CD4-positive, alpha-beta T cell (primary cell): ENCODE results near the gene ANKLE1. TPM values are rescaled to one million over a fixed set of nuclear protein-coding genes. Genes with fewer than 3 reads are reported as not detected.

Source experiments
- ATAC-seq: fragments of 200-7000 bp; cut with Tn5 transposase; one replicate; pipeline ENCODE4 v1.10.0; 2022; ENCODE audit warnings: mild to moderate bottlenecking; ENCODE audit not compliant: poor library complexity
- CTCF ChIA-PET: fragments of 350-600 bp; sonication (Branson Sonifier 250); formaldehyde crosslinking; loops from one replicate; lab custom pipeline; 2021; ENCODE audit warnings: antibody characterized with exemption, inconsistent platforms; lab: Charles Lee
- POLR2A ChIA-PET: fragments of 350-600 bp; sonication (Branson Sonifier 250); formaldehyde crosslinking; loops from one replicate; lab custom pipeline; 2021; ENCODE audit warnings: antibody characterized with exemption, inconsistent platforms; lab: Charles Lee
- DNase-seq, 14 experiments: peaks; one replicate each; pipeline ENCODE4 v3.0.0-alpha.2; 2013 to 2020; ENCODE audit warnings: mixed read lengths in 2 of 14
- H3K27ac ChIP-seq, 2 donors: one replicate each; pipeline versions ENCODE4 v1.5.1 to v1.7.0; 2013; ENCODE audit warnings: low read length in 2 of 2, low read depth in 1 of 2, mild to moderate bottlenecking in 1 of 2
- H3K27me3 ChIP-seq, 2 experiments: 1 replicate in 1 of 2; 2 replicates in 1 of 2; pipeline versions ENCODE4 v1.6.1 to v1.7.0; 2013; ENCODE audit warnings: low read length in 2 of 2, control low read depth in 1 of 2, mild to moderate bottlenecking in 1 of 2, moderate library complexity in 1 of 2; ENCODE audit not compliant: insufficient read depth in 2 of 2, control insufficient read depth in 1 of 2
- H3K36me3 ChIP-seq: one replicate; pipeline ENCODE4 v1.6.1; 2013; ENCODE audit warnings: low read length, control low read depth; ENCODE audit not compliant: insufficient read depth
- H3K4me1 ChIP-seq: one replicate; pipeline ENCODE4 v1.6.1; 2013; ENCODE audit warnings: low read length, control low read depth; ENCODE audit not compliant: insufficient read depth
- H3K4me3 ChIP-seq: one replicate; pipeline ENCODE4 v1.5.1; 2013; ENCODE audit warnings: mild to moderate bottlenecking, low read length, moderate library complexity
- H3K9me3 ChIP-seq, 2 experiments: 1 replicate in 1 of 2; 2 replicates in 1 of 2; pipeline versions ENCODE4 v1.6.1 to v1.7.0; 2013; ENCODE audit warnings: low read length in 2 of 2, mild to moderate bottlenecking in 2 of 2, control low read depth in 1 of 2, moderate library complexity in 1 of 2; ENCODE audit not compliant: control insufficient read depth in 1 of 2, insufficient read depth in 1 of 2
- H3K27ac Mint-ChIP-seq: one replicate; pipeline ENCODE4 v1.8.0; 2020; ENCODE audit warnings: mixed read lengths
- H3K27me3 Mint-ChIP-seq: one replicate; pipeline ENCODE4 v1.8.0; 2021; ENCODE audit warnings: mixed read lengths
- H3K36me3 Mint-ChIP-seq: one replicate; pipeline ENCODE4 v1.8.0; 2021; ENCODE audit warnings: low read depth, mixed read lengths
- H3K4me1 Mint-ChIP-seq: one replicate; pipeline ENCODE4 v1.8.0; 2021; ENCODE audit warnings: low read depth, mixed read lengths
- H3K4me3 Mint-ChIP-seq: one replicate; pipeline ENCODE4 v1.8.0; 2020; ENCODE audit warnings: mild to moderate bottlenecking, mixed read lengths
- H3K9me3 Mint-ChIP-seq: one replicate; pipeline ENCODE4 v1.8.0; 2020; ENCODE audit warnings: mixed read lengths
- intact Hi-C, 2 experiments: fragments of 100-400 bp; cut with DNase I in 1 of 2; cut with micrococcal nuclease in 1 of 2; formaldehyde crosslinking; loops; one replicate each; pipeline versions ENCODE4 v1.15.1 to v1.9.0; 2023 to 2025; cut with DNase I, micrococcal nuclease
- total RNA-seq, 174 experiments: library from RNA in 2 of 174; stranded (reverse) in 2 of 174; gene quantifications; one replicate each; pipeline ENCODE4 v1.2.3 and lab custom pipeline; 2021 to 2026
- TF ChIP-seq, protein P1 (sequence below): fragments of 200-600 bp; IDR thresholded peaks from one replicate; pipeline ENCODE4 v1.8.0; 2022; ENCODE audit warnings: antibody characterized with exemption, mild to moderate bottlenecking

Gene ANKLE1
- total RNA-seq, 2 experiments from 2014 or later = 0.85 to 1.9 TPM

DNA sequence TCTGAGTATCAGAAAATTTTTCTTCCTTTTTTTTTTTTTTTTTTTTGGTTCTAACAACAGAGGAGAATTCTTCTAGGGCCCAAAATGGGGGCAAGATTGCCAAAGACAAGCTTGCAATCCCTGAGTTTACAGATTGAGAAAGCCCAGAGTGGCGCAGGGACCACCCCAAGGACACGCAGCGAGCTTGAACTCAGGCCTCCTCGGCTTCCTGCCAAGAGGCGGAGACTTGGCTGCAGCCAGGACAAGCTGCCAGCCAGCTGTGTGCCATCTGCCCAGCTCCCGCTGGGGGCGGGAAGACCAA lies 23.5 kb downstream of the ANKLE1 start:
- H3K36me3 Mint-ChIP-seq = peaks cover 25% of the 10 kb centered on the region
- POLR2A ChIA-PET = interaction anchor here (0.9 to 3.0 kb wide), 8 partner anchors 9 to 206 kb away, joined by 3 to 27 read pairs (median 7); partner anchors contain the start of genes ANKLE1, ANO8, MVB12A and PGLS
- peak overlapping the region; percentile 90 for H3K27ac Mint-ChIP-seq
- no peaks in the 10 kb centered on the region for H3K9me3 Mint-ChIP-seq
- ATAC-seq = no peak
- Histone ChIP-seq H3K4me3 (peak overlapping the region; percentile 96), H3K27ac (no peak overlapping the region), H3K4me1 (peaks cover 61% of the 10 kb centered on the region), H3K36me3 (no peaks in the 10 kb centered on the region), H3K27me3 (no peaks in the 10 kb centered on the region), H3K9me3 (no peaks in the 10 kb centered on the region)
- peak overlapping the region; percentile 94 for H3K4me3 Mint-ChIP-seq
- DNase-seq = no peak
- intact Hi-C loops = loop anchor here in 1 of 2 experiments (1.0 to 2.0 kb wide), 3 partner anchors 12 to 78 kb away; partner anchors contain the start of genes GTPBP3 and OCEL1
- no peaks in the 10 kb centered on the region for H3K27me3 Mint-ChIP-seq
- TF ChIP-seq, protein P1, sequence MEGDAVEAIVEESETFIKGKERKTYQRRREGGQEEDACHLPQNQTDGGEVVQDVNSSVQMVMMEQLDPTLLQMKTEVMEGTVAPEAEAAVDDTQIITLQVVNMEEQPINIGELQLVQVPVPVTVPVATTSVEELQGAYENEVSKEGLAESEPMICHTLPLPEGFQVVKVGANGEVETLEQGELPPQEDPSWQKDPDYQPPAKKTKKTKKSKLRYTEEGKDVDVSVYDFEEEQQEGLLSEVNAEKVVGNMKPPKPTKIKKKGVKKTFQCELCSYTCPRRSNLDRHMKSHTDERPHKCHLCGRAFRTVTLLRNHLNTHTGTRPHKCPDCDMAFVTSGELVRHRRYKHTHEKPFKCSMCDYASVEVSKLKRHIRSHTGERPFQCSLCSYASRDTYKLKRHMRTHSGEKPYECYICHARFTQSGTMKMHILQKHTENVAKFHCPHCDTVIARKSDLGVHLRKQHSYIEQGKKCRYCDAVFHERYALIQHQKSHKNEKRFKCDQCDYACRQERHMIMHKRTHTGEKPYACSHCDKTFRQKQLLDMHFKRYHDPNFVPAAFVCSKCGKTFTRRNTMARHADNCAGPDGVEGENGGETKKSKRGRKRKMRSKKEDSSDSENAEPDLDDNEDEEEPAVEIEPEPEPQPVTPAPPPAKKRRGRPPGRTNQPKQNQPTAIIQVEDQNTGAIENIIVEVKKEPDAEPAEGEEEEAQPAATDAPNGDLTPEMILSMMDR = peak; percentile 68
- peaks cover 59% of the 10 kb centered on the region for H3K4me1 Mint-ChIP-seq
- CTCF ChIA-PET = interaction anchor here (0.6 to 3.4 kb wide), 12 partner anchors 8 to 101 kb away, joined by 3 to 27 read pairs (median 4); partner anchors contain the start of genes ANO8 and BST2

DNA sequence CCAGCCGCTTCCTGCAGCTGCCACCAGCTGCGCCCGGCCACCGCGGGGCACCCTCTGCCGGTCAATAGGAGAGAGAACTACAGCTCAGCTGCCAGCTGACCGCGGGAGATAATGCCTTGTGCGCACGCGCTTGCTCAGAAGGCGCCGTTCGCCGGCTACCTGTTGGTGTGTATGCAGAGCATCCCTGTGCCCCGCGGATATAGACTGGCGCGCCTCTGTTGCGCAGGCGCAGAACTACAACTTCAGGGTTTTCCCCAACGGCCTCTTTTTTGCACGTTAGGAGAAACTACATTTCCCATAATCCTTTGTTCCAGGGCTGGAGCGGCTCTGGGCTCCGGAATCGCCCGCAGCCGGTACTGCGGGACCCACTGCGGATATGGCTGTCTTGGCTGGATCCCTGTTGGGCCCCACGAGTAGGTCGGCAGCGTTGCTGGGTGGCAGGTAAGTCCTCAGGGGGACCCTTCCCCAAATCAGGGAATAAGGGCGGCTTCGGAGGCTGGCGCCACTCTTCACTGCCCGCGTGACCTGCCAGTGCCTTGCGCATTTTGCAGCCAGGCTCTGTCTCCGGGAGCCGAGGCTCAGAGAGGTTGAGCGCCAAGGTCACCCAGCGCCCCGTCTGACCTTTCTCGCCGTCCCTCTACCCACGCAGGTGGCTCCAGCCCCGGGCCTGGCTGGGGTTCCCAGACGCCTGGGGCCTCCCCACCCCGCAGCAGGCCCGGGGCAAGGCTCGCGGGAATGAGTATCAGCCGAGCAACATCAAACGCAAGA lies 24.0 kb downstream of the ANKLE1 start, which contains the start of gene MRPL34:
MRPL34 (plus strand) TSS at position 356 of the 768 bp plus-strand sequence; CDS start at position 377, 21 bp downstream.
- Histone ChIP-seq H3K27ac (peak within 1 kb of the TSS; percentile 71 to 85), H3K9me3 (no peaks in the 10 kb centered on the region), H3K4me3 (peak within 1 kb of the TSS; percentile 96), H3K27me3 (no peaks in the 10 kb centered on the region), H3K4me1 (peaks cover 66% of the 10 kb centered on the region), H3K36me3 (no peaks in the 10 kb centered on the region)
- ATAC-seq (peak; percentile 53), DNase-seq (peak; percentile 85 to 99 (median 92))
- CTCF ChIA-PET = interaction anchor here (0.6 to 3.4 kb wide), 12 partner anchors 9 to 100 kb away, joined by 3 to 27 read pairs (median 4); partner anchors contain the start of genes ANO8 and BST2
- Mint-ChIP-seq H3K4me3 (peak within 1 kb of the TSS; percentile 94), H3K9me3 (no peaks in the 10 kb centered on the region), H3K36me3 (peaks cover 21% of the 10 kb centered on the region), H3K27ac (peak within 1 kb of the TSS; percentile 90), H3K4me1 (peaks cover 65% of the 10 kb centered on the region), H3K27me3 (no peaks in the 10 kb centered on the region)
- intact Hi-C loops = loop anchor here in 1 of 2 experiments (1.0 to 2.0 kb wide), 3 partner anchors 12 to 79 kb away; partner anchors contain the start of genes GTPBP3 and OCEL1
- TF ChIP-seq, protein P1 = no peak
- POLR2A ChIA-PET = interaction anchor here (0.9 to 3.0 kb wide), 10 partner anchors 9 to 206 kb away, joined by 3 to 27 read pairs (median 6); partner anchors contain the start of genes ANKLE1, ANO8, MVB12A and PGLS

DNA sequence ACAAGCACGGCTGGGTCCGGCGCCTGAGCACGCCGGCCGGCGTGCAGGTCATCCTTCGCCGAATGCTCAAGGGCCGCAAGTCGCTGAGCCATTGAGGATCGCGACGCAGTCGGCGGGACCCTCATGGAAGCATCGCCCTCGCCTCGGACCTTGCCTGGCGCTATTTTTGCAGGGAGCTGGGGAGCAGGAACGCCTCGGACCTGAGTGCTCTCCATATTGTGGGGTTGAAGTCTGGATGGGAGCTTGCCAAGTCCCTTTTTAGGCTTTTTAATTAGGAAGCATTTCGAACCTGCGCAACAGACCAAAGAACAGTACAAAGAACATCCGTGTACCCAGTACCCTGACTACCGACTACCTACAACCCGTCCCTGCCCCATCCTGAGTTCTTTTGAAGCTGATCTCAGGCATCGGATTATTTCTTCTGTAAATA lies 24.6 kb downstream of the ANKLE1 start:
- DNase-seq = no peak
- POLR2A ChIA-PET = interaction anchor here (1.0 to 3.0 kb wide), 4 partner anchors 13 to 181 kb away, joined by 3 to 27 read pairs (median 6); partner anchors contain the start of gene ANO8

More for the DNA sequence above, 24.6 kb downstream of the ANKLE1 start:
- Mint-ChIP-seq H3K4me1 (peaks cover 67% of the 10 kb centered on the region), H3K27me3 (no peaks in the 10 kb centered on the region), H3K4me3 (peak overlapping the region; percentile 94), H3K36me3 (peaks cover 19% of the 10 kb centered on the region), H3K27ac (peak overlapping the region; percentile 90), H3K9me3 (no peaks in the 10 kb centered on the region)
- Histone ChIP-seq H3K4me1 (peaks cover 71% of the 10 kb centered on the region), H3K27ac (peak overlapping the region; percentile 71 to 85), H3K9me3 (no peaks in the 10 kb centered on the region), H3K4me3 (peak overlapping the region; percentile 96), H3K27me3 (no peaks in the 10 kb centered on the region), H3K36me3 (peaks cover 2% of the 10 kb centered on the region)
- CTCF ChIA-PET = interaction anchor here (1.0 to 3.4 kb wide), 2 partner anchors 14 to 80 kb away, joined by 3 to 27 read pairs; no protein-coding TSS in a partner anchor
- TF ChIP-seq, protein P1 = no peak
- ATAC-seq = no peak
- intact Hi-C loops = no loop called here
